AG10803 (cell line): ENCODE measurements around the gene RUNX3.

Experiments
- DNase-seq: peaks from one replicate; pipeline ENCODE4 v3.0.0; 2010; ENCODE audit warnings: low read depth
- H3K4me3 ChIP-seq: 2 replicates; pipeline ENCODE4 v1.5.1; 2011; ENCODE audit warnings: mild to moderate bottlenecking, low read length, control low read depth
- TF ChIP-seq, protein P1 (sequence below): conservative IDR thresholded peaks from 2 replicates; pipeline ENCODE4 v1.5.1; 2011; ENCODE audit warnings: mild to moderate bottlenecking, low read length, control low read depth, inconsistent platforms

The RUNX3 gene

DNA sequence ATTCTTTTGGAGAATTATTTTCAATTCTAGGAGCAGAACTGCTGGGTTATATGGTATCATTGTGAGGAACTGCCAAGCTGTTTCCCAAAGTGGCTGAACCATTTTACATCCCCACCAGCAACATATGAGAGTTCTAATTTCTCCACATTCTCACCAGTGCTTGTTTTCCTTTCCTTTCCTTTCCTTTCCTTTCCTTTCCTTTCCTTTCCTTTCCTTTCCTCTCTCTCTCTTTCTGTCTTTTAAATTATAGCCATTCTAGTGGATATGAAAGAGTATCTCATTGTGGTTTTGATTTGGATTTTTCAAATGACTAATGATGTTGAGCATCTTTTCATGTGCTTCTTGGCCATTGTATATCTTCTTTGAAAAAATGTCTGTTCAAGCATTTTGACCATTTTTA, 45.3 kb downstream of the RUNX3 start:
- no peak for DNase-seq
- H3K4me3 ChIP-seq = no peak overlapping the region
- TF ChIP-seq, protein P1, sequence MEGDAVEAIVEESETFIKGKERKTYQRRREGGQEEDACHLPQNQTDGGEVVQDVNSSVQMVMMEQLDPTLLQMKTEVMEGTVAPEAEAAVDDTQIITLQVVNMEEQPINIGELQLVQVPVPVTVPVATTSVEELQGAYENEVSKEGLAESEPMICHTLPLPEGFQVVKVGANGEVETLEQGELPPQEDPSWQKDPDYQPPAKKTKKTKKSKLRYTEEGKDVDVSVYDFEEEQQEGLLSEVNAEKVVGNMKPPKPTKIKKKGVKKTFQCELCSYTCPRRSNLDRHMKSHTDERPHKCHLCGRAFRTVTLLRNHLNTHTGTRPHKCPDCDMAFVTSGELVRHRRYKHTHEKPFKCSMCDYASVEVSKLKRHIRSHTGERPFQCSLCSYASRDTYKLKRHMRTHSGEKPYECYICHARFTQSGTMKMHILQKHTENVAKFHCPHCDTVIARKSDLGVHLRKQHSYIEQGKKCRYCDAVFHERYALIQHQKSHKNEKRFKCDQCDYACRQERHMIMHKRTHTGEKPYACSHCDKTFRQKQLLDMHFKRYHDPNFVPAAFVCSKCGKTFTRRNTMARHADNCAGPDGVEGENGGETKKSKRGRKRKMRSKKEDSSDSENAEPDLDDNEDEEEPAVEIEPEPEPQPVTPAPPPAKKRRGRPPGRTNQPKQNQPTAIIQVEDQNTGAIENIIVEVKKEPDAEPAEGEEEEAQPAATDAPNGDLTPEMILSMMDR = no peak

DNA sequence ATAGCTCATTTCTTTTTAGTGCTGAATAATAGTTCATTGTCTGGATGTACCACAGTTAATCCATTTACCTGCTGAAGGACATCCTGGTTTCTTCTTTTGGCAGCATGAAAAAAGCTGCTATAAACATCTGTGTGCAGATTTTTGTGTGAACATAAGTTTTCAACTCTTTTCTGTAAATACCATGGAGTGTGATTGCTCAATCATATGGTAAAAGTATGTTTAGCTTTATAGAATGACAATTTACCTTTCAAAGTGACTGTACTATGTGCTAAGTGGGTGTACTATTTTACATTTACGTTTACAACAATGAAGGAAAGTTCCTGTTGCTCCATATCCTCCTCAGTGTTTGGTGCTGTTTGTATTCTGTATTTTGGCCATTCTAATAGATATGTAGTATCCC, 49.0 kb downstream of the RUNX3 start:
- no peak overlapping the region for H3K4me3 ChIP-seq
- TF ChIP-seq, protein P1 = no peak
- no peak for DNase-seq

DNA sequence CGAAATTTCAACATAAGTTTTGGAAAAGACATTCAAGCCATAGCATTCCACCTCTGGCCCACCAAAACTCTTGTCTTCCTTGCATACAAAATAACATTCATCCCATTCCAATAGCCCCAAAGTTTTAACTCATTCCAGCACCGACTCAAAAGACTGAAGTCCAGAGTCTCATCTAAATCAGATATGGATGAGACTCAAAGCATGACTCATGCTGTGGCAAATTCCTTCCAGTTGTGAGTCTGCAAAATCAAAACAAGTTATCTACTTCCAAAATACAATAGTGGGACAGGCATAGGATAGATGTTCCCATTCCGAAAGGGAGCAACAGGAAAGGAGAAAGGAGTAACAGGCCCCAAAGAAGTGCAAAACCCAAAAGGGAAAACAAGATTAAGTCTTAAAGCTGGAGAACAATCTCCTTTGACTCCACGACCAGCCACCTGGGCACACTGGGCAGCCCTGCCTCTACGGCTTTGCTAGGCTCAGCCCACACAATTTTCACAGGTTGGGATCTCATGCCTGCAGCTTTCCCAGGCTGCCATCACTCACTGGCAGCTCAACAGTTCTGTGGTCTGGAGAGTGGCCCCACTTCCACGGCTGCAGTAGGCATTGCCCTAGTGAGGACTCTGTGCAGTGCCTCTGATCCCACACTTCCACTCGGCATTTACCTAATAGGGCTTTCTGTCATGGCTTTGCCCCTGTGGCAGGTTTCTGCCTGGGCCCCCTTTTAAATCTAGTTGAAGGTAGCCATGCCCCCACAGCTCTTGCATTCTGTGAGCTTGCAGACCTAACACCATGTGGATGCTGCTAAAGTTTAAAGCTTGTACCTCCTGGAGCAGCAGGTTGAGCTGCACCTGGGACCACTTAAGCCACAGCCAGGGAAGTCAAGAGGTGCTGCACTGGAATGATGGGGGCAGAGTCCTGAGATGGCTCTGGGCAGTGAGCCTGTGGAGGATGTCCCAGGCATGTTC, 51.0 kb downstream of the RUNX3 start:
- peak; percentile 58 for DNase-seq
- no peak overlapping the region for H3K4me3 ChIP-seq
- TF ChIP-seq, protein P1 = no peak

DNA sequence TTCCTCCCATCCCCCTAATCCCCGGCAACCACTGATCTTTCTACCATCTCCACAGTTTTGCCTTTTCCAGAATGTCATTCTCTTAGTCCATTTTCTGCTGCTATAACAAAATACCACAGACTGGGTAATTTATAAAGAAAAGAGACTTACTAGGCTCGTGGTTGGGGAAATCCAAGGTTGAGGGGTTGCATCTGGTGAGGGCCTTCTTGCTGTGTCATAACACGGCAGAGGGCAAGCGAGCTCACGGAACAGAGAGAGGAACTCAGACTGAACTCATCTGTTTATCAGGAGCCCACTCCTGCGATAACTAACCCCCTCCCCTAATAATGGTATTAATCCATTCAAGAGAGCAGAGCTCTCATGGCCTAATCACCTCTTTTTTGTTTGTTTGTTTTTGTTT, 52.0 kb downstream of the RUNX3 start:
- DNase-seq = no peak
- H3K4me3 ChIP-seq = no peak overlapping the region
- TF ChIP-seq, protein P1 = no peak

DNA sequence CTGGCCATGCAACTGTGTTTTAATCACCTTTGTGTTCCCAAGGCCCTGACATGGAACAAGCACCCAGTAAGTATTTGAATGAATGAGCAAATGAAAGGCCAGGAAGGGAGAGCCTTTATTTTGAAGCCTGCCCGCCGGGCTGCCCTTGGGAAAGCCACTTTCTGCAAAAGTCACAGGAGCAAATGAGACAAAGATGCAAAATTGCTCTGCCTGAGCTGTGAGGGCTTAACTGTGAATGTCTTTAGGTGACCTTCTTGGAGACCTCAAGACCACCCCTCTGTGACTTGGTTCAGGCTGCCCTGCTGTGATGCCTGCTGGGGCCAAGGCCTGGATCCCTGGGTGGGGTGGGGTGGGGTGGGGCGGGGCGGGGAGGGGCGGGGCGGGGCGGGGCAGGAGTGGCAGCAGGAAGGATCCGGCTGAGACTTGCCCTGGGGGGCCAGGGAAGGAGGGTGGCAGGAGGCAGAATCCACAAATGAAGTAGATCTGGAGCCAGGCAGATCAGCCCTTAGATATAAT, 54.0 kb downstream of the RUNX3 start:
- H3K4me3 ChIP-seq = no peak overlapping the region
- TF ChIP-seq, protein P1 = no peak
- no peak for DNase-seq

DNA sequence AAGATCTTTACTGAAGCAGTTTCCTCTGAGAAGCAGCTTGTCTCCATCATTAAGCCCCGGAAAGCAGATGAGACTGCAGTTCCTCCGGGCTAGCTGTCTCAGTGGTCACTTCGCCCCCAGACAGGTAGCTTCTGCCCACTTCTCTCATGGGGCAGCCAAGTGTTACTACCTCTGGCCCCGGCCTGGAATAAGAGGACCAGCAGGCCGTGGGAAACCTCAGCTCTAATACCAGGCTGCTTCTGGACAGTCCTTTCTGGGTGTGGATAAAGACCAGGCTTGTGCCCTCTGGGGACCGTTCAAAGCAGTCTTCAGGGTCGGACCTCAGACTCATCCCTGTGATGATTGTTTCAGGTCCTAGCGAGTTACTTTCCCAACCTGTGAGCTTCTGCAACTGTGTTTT, 54.8 kb downstream of the RUNX3 start:
- H3K4me3 ChIP-seq = no peak overlapping the region
- TF ChIP-seq, protein P1 = no peak
- DNase-seq = no peak

DNA sequence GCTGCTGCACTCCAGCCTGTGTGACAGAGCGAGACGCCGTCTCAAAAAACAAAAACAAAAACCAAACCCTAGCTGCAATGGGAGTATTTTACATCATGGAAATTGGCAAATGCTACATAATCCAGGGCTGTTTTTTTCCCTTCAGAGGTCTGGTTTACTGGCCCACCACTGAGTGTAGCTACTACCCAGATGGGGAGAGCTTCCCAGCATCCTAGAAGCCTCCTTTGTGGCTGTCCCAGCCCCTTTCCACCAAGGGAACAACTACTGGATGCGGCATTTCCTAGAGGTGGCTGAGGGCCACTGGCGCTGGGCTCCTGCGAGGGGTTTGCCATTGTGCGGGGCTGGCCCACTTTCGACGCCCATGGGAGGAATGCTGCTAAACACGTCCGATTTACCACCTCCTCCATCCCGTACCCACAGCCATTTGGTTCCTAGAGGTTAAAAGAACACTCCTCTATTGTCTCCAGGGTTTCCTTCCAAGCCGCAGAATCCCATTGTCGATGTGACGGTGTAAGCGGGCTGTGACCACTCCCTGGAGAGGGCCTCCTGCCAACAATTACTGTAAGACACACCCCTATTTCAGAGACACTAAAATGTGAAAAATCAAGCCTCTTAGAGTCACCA, 55.4 kb downstream of the RUNX3 start:
- TF ChIP-seq, protein P1 = no peak
- no peak overlapping the region for H3K4me3 ChIP-seq
- no peak for DNase-seq
